Stromal cell of bone marrow (primary cell): Measurements from ENCODE around the gene PSMB11.

ENCODE experiments used
- DNase-seq: peaks from one replicate; pipeline ENCODE4 v3.0.0-alpha.2; 2012; ENCODE audit warnings: low read depth

Gene PSMB11

GRCh38 chr14:23043754-23044153, 1.7 kb downstream of the PSMB11 start:
- DNase-seq, result no peak

- no peak for DNase-seq
Observed at GRCh38 chr14:23044840-23045239, 2.8 kb downstream of the PSMB11 start.

- DNase-seq, result no peak
Observed at GRCh38 chr14:23045419-23046357, 3.7 kb downstream of the PSMB11 start.

- DNase-seq, result no peak
Observed at GRCh38 chr14:23047034-23047634, 5.1 kb downstream of the PSMB11 start.

GRCh38 chr14:23047751-23048693, 6.0 kb downstream of the PSMB11 start:
- DNase-seq, result no peak

GRCh38 chr14:23049011-23049410, 7.0 kb downstream of the PSMB11 start:
- DNase-seq, result no peak

GRCh38 chr14:23051141-23052057, 9.4 kb downstream of the PSMB11 start:
- no peak for DNase-seq

- DNase-seq, result no peak
Observed at GRCh38 chr14:23052182-23052623, 10.2 kb downstream of the PSMB11 start.

GRCh38 chr14:23052671-23053070, 10.7 kb downstream of the PSMB11 start:
- no peak for DNase-seq

GRCh38 chr14:23053426-23053825, 11.4 kb downstream of the PSMB11 start:
- no peak for DNase-seq

- DNase-seq, result no peak
Observed at GRCh38 chr14:23054000-23054811, 12.2 kb downstream of the PSMB11 start.

- DNase-seq, result no peak
Observed at GRCh38 chr14:23055147-23055550, 13.1 kb downstream of the PSMB11 start.

GRCh38 chr14:23055621-23056144, 13.7 kb downstream of the PSMB11 start:
- DNase-seq, result no peak

- DNase-seq, result no peak
Observed at GRCh38 chr14:23056145-23056955, 14.3 kb downstream of the PSMB11 start.

GRCh38 chr14:23056956-23057756, 15.1 kb downstream of the PSMB11 start, which contains the start of gene CDH24:
TSS of gene CDH24 (minus strand) at chr14:23057520. CDS start at chr14:23055733, 1,787 bp downstream.
- DNase-seq, result peak; percentile 39

- peak; percentile 61 for DNase-seq
Observed at GRCh38 chr14:23057757-23058653, 16.0 kb downstream of the PSMB11 start.
